ENCODE measurements around the gene MAN1C1. TPM values are rescaled to one million over a fixed set of nuclear protein-coding genes. Genes with fewer than 3 reads are reported as not detected.

The MAN1C1 gene
- total and polyA plus RNA-seq, 9 of the 15 experiments (the other 6 are each of a cell fraction or from before 2014, with no cell fraction given), result 0.04 to 0.44 (median 0.10) TPM; not detected in 3

- FAIRE-seq (no peak), DNase-seq (ENCODE audit: extremely low read depth in 1 of 4, low spot score in 3 of 4) (no peak), ATAC-seq (no peak)
- CTCF ChIA-PET (ENCODE audit: low intra/inter-chr PET ratio), result no interaction called here
- no peak overlapping the region for H2AFZ ChIP-seq (ENCODE audit: low read depth, low read length)
- intact Hi-C loops (cut with micrococcal nuclease) (no loop called here), in situ Hi-C loops (cut with MboI) (no loop called here)
- no peaks in the 10 kb centered on the region for H3K9me3 ChIP-seq (replicated peaks; ENCODE audit: control insufficient read depth, insufficient read depth, low read depth, low read length)
- H3K27ac ChIP-seq (ENCODE audit: extremely low read depth, low read depth, low read length), result no peak overlapping the region
- H3K36me3 ChIP-seq (ENCODE audit: control insufficient read depth, insufficient read depth, low read length), result no peaks in the 10 kb centered on the region
- WGBS (ENCODE audit: insufficient coverage, low coverage, missing lambda C conversion rate), result 0% methylated on average over 2 of the region's 2 CpGs
- no peak overlapping the region for H3K4me2 ChIP-seq (ENCODE audit: insufficient read depth, low read length)
- no peak overlapping the region for H3K4me3 ChIP-seq
- BruUV-seq (replicated peaks), result no TSS peak
- H3K9me1 ChIP-seq (ENCODE audit: control insufficient read depth, insufficient read depth, low read length), result no peaks in the 10 kb centered on the region
- H4K20me1 ChIP-seq (replicated peaks; ENCODE audit: control insufficient read depth, insufficient read depth, low read length), result no peaks in the 10 kb centered on the region
- H3K4me1 ChIP-seq (replicated peaks in 1 of 2; ENCODE audit: control insufficient read depth in 2 of 2, insufficient read depth in 2 of 2, low read length in 2 of 2), result no peaks in the 10 kb centered on the region
- H3K27me3 ChIP-seq (ENCODE audit: control insufficient read depth in 2 of 2, insufficient read depth in 2 of 2, low read length in 2 of 2), result peaks cover 3 to 8% of the 10 kb centered on the region in 2 experiments; a peak in 1 of 5 replicates
- H3K79me2 ChIP-seq (ENCODE audit: control insufficient read depth, insufficient read depth, low read length), result no peaks in the 10 kb centered on the region
- H3K9ac ChIP-seq (ENCODE audit: insufficient read depth in 1 of 2, low read depth in 2 of 2, low read length in 2 of 2), result no peak overlapping the region
- POLR2A ChIA-PET, result no interaction called here
- TF ChIP-seq CHD7 (IDR thresholded peaks at IDR 0.05; ENCODE audit: low read depth, low read length), result no peak
- TF ChIP-seq MTA2 (IDR thresholded peaks at IDR 0.05; ENCODE audit: low read depth), result no peak
- no peak for TF ChIP-seq POLR2G (IDR thresholded peaks at IDR 0.05; ENCODE audit: low read depth, low read length)
- no peak for TF ChIP-seq CBX3 (IDR thresholded peaks at IDR 0.05; ENCODE audit: borderline replicate concordance in 1 of 2, low read length in 2 of 2)
- no peak for TF ChIP-seq CXXC5 (CRISPR knock-in tag; IDR thresholded peaks at IDR 0.05)
- no peak for TF ChIP-seq RBM17 (IDR thresholded peaks at IDR 0.05; ENCODE audit: borderline replicate concordance, low read depth, low read length)
- no peak for TF ChIP-seq RFX1 (IDR thresholded peaks at IDR 0.05)
- TF ChIP-seq BRD9 (IDR thresholded peaks at IDR 0.05; ENCODE audit: low read depth, partially characterized antibody), result no peak
- no peak for TF ChIP-seq TRIM24 (IDR thresholded peaks at IDR 0.05)
- no peak for TF ChIP-seq EP400 (IDR thresholded peaks at IDR 0.05)
Measured at GRCh38 chr1:25634896-25635295, 18.3 kb downstream of the MAN1C1 start.
